Endometrium (tissue), 2 donors: ENCODE results near the gene TH.

Experiments used
- FAIRE-seq: peaks from 2 replicates; lab custom pipeline; 2012; peaks lifted over from hg19 to GRCh38; lab: Jason Lieb, UNC
- donor health status: control.
- donor health status: control.

TH gene

GRCh38 chr11:2159536-2160413 lies 11.8 kb downstream of the TH start:
- no peak for FAIRE-seq

GRCh38 chr11:2158966-2159365 lies 12.6 kb downstream of the TH start:
- no peak for FAIRE-seq

GRCh38 chr11:2158296-2158737 lies 13.3 kb downstream of the TH start:
- no peak for FAIRE-seq

- no peak for FAIRE-seq
Observed at GRCh38 chr11:2157294-2158040, 14.1 kb downstream of the TH start.

- FAIRE-seq: no peak
Observed at GRCh38 chr11:2156416-2157182, 15.0 kb downstream of the TH start.

- FAIRE-seq: no peak
Observed at GRCh38 chr11:2155511-2155910, 16.1 kb downstream of the TH start.

GRCh38 chr11:2154889-2155288 lies 16.7 kb downstream of the TH start:
- no peak for FAIRE-seq

GRCh38 chr11:2154195-2154585 lies 17.4 kb downstream of the TH start:
- no peak for FAIRE-seq

- FAIRE-seq: no peak
Observed at GRCh38 chr11:2153581-2154194, 17.9 kb downstream of the TH start.

GRCh38 chr11:2151500-2152257 lies 19.9 kb downstream of the TH start:
- peak; percentile 8 for FAIRE-seq

- FAIRE-seq: no peak
Observed at GRCh38 chr11:2149864-2150847, 21.5 kb downstream of the TH start.

GRCh38 chr11:2149460-2149859 lies 22.2 kb downstream of the TH start:
- FAIRE-seq: no peak

- FAIRE-seq: no peak
Observed at GRCh38 chr11:2148595-2148994, 23.0 kb downstream of the TH start.

- no peak for FAIRE-seq
Observed at GRCh38 chr11:2147391-2147790, 24.2 kb downstream of the TH start.

GRCh38 chr11:2146051-2146450 lies 25.6 kb downstream of the TH start:
- FAIRE-seq: no peak

- no peak for FAIRE-seq
Observed at GRCh38 chr11:2144544-2145248, 26.9 kb downstream of the TH start.

- FAIRE-seq: no peak
Observed at GRCh38 chr11:2143799-2144543, 27.6 kb downstream of the TH start.

- FAIRE-seq: no peak
Observed at GRCh38 chr11:2143477-2143798, 28.2 kb downstream of the TH start.

- FAIRE-seq: no peak
Observed at GRCh38 chr11:2142762-2143202, 28.8 kb downstream of the TH start.
